Endothelial cell of hepatic sinusoid (primary cell): ENCODE results near the gene DPM1.

Experiments used
- in situ Hi-C: cut with HindIII; loops from 2 replicates; pipeline ENCODE4 v1.10.0; 2017; ENCODE audit warnings: low sequenced_read_pairs

Gene DPM1

GRCh38 chr20:50957798-50958614 lies at the start of gene DPM1:
DPM1 (minus strand) TSS chr20:50958532; CDS start chr20:50958523, 9 bp downstream.
- in situ Hi-C loops, result no loop called here

DNA sequence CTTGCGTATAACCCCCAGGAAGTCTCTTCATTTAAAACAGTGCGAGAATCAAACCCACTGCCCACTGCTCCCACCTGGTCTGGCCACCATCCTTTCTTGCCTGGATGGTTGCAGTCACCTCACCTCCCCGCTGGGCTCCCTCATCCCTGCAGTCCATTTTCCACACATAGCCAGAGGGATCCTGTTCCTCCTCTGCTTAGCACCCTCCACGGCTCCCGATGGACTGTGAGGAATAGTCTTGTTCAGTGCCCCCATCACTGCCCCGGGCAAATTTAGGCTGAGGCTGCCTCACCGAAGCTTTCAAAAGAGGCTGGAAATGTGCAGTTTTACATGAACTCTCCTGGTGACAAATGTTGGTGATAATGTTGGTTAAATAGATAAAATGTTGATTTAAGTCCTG lies 46.9 kb upstream of the DPM1 start:
- in situ Hi-C loops, result loop anchor here (5.0 to 10.0 kb wide), 4 partner anchors 80 to 592 kb away; no protein-coding TSS in a partner anchor

GRCh38 chr20:51004781-51005180 lies 46.4 kb upstream of the DPM1 start:
- in situ Hi-C loops, result loop anchor here (5.0 to 10.0 kb wide), 4 partner anchors 80 to 593 kb away; no protein-coding TSS in a partner anchor

- in situ Hi-C loops, result loop anchor here (10.0 kb wide), 2 partner anchors 80 to 280 kb away; no protein-coding TSS in a partner anchor
Measured at GRCh38 chr20:51004305-51004727, 46.0 kb upstream of the DPM1 start.

GRCh38 chr20:51003753-51004152 lies 45.4 kb upstream of the DPM1 start:
- in situ Hi-C loops, result loop anchor here (10.0 kb wide), 2 partner anchors 81 to 281 kb away; no protein-coding TSS in a partner anchor

- in situ Hi-C loops, result loop anchor here (10.0 kb wide), 2 partner anchors 82 to 282 kb away; no protein-coding TSS in a partner anchor
Measured at GRCh38 chr20:51002633-51003032, 44.3 kb upstream of the DPM1 start.

GRCh38 chr20:51001430-51002265 lies 43.3 kb upstream of the DPM1 start:
- in situ Hi-C loops, result loop anchor here (10.0 kb wide), 2 partner anchors 83 to 283 kb away; no protein-coding TSS in a partner anchor

- in situ Hi-C loops, result no loop called here
Measured at GRCh38 chr20:50999355-50999754, 41.0 kb upstream of the DPM1 start.

DNA sequence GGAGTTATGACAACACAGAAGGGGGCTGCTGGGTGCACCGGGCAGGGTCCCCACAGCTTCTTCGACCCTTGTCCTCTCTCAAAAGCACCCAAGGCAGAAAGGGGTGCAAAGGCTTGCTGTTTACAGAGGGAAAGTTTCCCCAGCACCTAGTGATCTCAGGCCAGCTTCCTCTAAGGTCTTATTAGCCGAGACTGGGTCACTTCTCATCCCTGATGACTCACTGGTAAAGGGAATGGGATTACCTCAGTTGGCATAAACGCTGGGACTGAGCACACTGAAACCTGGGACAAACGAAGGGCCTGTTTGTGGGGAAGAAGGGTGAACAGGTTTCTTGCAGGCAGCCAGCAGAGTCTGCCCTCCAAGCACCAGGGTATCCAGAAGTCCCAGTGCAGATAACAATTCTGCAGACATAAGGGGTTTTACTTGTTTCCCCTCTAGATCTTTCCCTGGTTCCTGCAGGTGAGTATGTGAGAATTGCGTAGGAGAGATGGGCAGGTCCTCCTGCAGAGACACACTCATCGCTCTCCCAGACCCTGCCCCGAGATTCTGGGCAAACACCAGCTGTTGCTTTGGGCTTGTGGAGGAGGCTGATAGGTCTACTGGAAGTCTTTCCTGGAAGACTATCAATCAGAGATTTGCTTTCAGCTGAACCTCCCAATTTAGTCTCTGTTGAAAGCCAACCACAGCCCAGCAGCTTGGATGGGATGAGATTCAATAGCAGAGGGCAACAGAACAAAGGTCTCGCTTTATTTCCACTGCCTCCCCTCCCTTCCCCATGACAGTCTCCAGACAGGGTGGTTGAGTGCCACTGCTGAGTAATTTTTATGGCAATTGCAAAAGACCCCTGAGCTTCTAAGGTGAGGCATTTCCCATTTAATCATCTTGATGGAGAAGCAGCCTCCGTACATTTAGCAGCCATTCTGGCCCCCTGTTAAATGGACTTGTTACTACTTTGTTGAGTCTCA lies 38.9 kb upstream of the DPM1 start:
- in situ Hi-C loops, result no loop called here

- in situ Hi-C loops, result no loop called here
Measured at GRCh38 chr20:50995506-50995905, 37.2 kb upstream of the DPM1 start.

- in situ Hi-C loops, result no loop called here
Measured at GRCh38 chr20:50993876-50994275, 35.5 kb upstream of the DPM1 start.

DNA sequence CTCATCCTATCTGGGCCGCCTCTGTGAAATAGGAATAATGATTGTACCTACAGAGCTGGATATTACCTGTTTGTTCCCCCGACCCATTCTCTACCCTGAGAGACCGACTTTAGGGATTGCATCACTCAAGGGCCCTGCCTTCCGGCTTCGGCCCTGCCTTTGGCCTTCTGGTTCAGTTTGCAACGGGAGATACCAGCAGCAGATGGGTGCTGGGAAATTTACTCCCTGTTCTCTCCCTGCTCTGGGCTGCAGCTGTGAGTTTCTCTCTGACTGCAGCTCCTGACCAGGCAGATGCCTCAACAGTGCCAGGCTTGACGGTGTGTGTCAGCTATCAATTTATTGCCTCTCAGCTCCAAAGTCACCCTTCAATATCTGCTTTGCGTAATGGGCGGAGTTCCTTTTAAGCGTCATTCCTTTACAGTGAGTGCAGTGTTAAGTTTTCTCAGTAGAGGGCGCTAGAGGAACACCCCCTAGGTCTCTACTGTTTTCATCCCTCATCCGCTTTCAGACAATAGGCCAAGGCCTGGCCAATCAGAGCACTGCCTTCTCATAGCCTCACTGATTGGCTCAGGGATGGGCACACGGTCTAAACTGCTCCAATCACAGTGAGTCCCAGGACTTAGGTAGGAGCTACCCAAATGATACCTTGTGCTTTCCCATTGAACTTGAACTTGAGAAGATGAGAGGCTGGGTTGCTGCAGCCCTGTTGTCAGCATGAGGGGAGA lies 34.6 kb upstream of the DPM1 start:
- in situ Hi-C loops, result no loop called here

- in situ Hi-C loops, result no loop called here
Measured at GRCh38 chr20:50992336-50992732, 34.0 kb upstream of the DPM1 start.

GRCh38 chr20:50991076-50991475 lies 32.7 kb upstream of the DPM1 start:
- in situ Hi-C loops, result no loop called here

DNA sequence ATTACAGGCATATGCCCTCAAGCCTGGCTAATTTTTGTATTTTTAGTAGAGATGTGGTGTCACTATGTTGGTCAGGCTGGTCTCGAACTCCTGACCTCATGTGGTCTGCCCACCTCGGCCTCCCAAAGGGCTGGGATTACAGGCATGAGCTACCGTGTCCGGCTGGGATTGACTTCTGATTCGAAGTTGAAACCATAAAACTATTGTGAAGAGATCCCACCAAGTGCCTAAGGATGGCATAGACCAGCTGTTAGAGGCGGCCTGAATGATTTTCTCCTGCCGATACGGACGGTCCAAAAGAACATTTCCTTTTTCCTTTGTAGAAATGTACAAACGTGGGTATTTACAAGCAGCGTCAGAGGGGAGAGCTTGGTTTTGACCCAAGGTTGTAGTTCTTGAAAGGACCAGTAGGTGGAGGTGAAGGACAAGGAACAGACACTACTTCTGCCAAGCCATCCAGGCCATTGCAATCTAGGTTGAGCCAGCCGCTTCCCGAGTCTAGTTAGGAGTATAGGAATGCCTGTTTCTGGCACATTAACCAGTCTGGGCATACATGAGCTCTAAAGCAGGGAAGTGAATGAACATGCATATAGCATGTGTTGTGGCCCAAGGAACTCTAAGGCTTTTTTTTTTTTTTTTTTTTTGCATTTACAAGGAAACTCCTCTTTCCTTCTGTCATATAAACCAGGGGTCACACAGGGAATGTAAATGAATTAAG lies 29.3 kb upstream of the DPM1 start:
- in situ Hi-C loops, result loop anchor here (5.0 kb wide), 1 partner anchor 405 kb away; no protein-coding TSS in a partner anchor

DNA sequence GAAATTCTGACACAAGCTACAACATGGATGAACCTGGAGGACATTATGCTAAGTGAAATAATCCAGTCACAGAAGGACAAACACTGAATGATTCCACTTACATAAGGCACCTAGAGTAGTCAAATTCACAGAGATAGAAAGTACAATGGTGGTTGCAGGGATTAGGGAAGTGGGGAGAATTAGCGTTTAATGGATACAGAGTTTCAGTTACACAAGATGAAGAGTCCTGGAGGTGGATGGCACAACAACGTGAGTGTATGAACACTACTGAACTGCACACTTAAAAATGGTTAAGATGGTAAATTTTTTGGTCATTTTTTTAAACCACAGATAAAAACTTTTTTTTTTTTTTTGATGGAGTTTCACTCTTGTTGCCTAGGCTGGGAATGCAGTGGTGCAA lies 25.0 kb upstream of the DPM1 start:
- in situ Hi-C loops, result no loop called here

- in situ Hi-C loops, result no loop called here
Measured at GRCh38 chr20:50982363-50982762, 24.0 kb upstream of the DPM1 start.

DNA sequence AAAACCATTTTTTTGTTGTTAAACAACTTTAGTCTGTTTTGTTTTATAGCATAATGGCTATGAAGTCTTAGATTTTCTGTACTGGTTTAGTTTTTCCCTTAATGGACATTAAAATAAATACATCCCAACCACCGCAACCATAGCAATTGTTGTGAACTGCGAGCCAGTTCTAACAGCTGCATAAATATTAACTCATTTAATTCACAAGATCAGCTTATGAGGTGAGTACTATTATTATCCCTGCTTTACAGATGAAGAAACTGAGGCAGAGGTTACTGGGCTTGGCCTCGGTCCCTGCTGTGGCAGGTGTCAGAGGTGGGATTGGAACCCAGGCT lies 23.3 kb upstream of the DPM1 start:
- in situ Hi-C loops, result no loop called here
